Astrocyte of the spinal cord (primary cell): ENCODE results near the gene TMPRSS11D.

Experiments used
- DNase-seq: peaks from one replicate; pipeline ENCODE4 v3.0.0; 2011; ENCODE audit warnings: low read depth, low spot score
- H3K4me3 ChIP-seq: 2 replicates; pipeline ENCODE4 v1.5.1; 2011; ENCODE audit warnings: low read depth, mild to moderate bottlenecking, low read length, moderate library complexity
- in situ Hi-C: cut with HindIII; loops from 2 replicates; pipeline ENCODE4 v1.10.0; 2017; ENCODE audit warnings: low sequenced_read_pairs
- TF ChIP-seq, protein P1 (sequence below): IDR thresholded peaks from 2 replicates; pipeline ENCODE4 v1.5.1; 2012; ENCODE audit warnings: low read depth, mild to moderate bottlenecking, low read length, inconsistent platforms

TMPRSS11D gene

DNA sequence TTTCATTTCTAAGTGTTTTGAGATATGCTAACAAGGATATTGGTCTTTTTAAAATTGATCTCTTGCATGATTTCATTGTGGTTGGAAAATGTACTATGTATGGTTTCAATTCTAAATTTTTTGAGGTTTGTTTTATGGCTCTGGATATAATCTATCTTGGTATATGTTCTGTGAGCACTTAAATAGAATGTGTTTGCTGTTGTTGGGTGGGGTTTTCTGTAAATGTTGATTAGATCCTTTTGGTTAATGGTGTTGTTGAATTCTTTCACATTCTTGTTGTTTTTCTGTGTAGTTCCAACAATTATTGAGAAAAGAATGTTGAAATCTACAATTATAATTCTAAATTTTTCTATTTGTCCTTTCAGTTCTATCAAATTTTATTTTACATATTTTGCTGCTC is 87.0 kb downstream of the TMPRSS11D start:
- no peak for DNase-seq
- H3K4me3 ChIP-seq: no peak overlapping the region
- TF ChIP-seq, protein P1, sequence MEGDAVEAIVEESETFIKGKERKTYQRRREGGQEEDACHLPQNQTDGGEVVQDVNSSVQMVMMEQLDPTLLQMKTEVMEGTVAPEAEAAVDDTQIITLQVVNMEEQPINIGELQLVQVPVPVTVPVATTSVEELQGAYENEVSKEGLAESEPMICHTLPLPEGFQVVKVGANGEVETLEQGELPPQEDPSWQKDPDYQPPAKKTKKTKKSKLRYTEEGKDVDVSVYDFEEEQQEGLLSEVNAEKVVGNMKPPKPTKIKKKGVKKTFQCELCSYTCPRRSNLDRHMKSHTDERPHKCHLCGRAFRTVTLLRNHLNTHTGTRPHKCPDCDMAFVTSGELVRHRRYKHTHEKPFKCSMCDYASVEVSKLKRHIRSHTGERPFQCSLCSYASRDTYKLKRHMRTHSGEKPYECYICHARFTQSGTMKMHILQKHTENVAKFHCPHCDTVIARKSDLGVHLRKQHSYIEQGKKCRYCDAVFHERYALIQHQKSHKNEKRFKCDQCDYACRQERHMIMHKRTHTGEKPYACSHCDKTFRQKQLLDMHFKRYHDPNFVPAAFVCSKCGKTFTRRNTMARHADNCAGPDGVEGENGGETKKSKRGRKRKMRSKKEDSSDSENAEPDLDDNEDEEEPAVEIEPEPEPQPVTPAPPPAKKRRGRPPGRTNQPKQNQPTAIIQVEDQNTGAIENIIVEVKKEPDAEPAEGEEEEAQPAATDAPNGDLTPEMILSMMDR: no peak
- in situ Hi-C loops: no loop called here

DNA sequence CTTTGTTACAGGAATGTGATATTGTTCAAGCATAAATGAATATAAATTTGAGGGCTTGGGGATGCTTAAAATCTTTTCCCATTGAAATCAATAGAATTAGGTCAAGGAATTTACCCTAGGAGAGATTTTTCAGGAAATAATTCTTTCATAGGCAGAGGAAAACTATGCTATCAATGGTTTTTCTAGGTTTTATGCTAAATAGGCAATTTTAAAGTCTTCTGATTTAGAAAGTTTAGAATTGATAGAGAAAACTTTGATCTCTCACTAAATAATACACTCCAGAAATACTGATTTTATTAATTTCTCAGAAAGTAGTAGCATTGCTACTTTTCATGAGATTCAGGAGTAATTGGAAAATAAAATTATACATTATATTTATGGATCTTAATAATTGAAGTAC is 93.1 kb downstream of the TMPRSS11D start:
- no peak overlapping the region for H3K4me3 ChIP-seq
- no peak for DNase-seq
- TF ChIP-seq, protein P1: no peak
- in situ Hi-C loops: no loop called here

DNA sequence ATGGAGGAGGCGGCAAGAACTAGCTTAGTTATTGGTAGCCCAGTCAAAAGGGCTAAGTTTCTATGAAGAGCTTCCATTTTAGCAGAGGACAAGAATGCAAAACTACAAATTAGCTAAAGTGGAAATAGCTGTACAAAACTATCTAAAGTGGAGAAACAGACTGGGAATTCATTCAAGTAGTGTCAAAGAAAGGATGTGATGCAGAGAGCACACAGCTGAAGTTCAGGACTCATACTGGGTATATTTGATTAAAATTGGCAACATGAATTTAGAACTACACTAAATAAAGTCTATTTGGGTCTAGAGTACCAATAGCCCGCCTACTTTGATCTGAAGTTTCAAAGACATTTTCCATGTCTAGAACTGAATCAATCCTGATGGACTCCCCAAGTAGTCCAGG is 96.5 kb downstream of the TMPRSS11D start:
- no peak overlapping the region for H3K4me3 ChIP-seq
- TF ChIP-seq, protein P1: no peak
- no peak for DNase-seq
- in situ Hi-C loops: no loop called here

DNA sequence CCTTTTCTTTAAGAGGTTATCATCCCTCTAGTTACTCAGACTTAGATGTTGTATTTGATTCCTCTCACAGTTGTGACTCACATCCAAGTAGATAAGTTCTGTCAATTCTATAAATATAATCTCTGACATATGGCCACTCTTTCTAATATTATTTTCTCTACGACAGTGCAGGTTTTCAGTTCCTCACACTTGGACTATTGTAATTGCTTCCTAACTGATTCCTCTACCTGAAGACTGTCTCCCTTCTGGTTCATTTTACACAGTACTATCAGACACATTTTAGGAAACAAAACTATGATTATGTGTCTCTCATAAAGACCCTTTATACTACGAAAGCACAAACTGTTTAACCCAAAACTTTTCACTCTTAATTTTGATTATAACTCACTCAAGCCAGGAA is 98.3 kb downstream of the TMPRSS11D start:
- in situ Hi-C loops: no loop called here
- H3K4me3 ChIP-seq: no peak overlapping the region
- TF ChIP-seq, protein P1: no peak
- DNase-seq: no peak

DNA sequence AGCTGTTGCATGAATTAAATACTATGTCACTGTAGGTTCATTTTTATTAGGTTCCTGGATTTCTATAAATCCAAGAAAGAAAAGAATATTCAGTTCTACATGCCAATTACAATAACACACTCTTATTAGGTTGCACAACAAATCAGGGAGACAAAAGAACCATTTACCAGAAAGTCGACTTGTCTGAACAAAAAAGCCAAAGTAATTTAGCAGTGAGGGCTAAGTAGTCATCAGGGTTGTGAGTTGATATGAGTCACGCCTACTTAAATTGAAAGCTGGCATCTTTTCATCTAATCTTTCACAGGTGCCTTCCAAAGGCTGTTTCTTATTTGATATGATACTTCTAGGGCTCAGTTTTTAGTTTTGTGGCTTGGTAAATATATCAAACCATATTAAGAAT is 104.2 kb downstream of the TMPRSS11D start:
- peak; percentile 17 for DNase-seq
- H3K4me3 ChIP-seq: no peak overlapping the region
- TF ChIP-seq, protein P1: no peak
- in situ Hi-C loops: no loop called here

DNA sequence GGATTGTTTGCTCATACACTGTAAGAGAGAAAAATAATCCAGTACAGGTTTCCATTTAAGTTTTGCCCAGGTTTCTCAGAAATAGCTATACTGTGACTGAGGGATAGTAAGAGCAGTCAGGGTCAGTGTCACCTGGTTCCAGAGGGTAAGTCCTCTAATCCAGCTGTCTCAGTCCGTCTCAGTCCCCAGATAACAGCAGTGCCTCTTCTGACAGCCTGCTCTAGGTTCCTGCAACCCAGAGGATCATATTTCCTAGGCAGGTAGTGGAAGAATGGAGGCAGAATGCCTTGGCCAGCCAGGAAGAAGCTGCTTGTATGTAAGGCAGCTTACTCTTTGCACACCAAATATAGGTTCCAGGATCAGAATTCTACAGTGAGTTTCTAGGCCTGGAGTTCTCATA is 107.1 kb downstream of the TMPRSS11D start:
- TF ChIP-seq, protein P1: no peak
- in situ Hi-C loops: no loop called here
- no peak for DNase-seq
- no peak overlapping the region for H3K4me3 ChIP-seq
